Measurements from ENCODE around the gene RPL18A. TPM values are rescaled to one million over a fixed set of nuclear protein-coding genes. Genes with fewer than 3 reads are reported as not detected.

Gene RPL18A
- total RNA-seq, 1 experiment from 2014 or later: 3,250 TPM

- ChIA-PET CTCF (interaction anchor here (1.1 to 1.6 kb wide), 2 partner anchors 64 to 66 kb away, joined by 6 to 7 read pairs; partner anchors contain the start of gene CCDC124), POLR2A (interaction anchor here (0.6 to 3.8 kb wide), 7 partner anchors 13 to 167 kb away, joined by 3 to 82 read pairs (median 3); partner anchors contain the start of gene CCDC124)
- Mint-ChIP-seq H3K9me3 (ENCODE audit: unreplicated experiment) (no peaks in the 10 kb centered on the region), H3K27me3 (ENCODE audit: insufficient read depth, unreplicated experiment) (no peaks in the 10 kb centered on the region), H3K36me3 (ENCODE audit: insufficient read depth, unreplicated experiment) (peaks cover 57% of the 10 kb centered on the region), H3K4me1 (ENCODE audit: insufficient read depth, unreplicated experiment) (peaks cover 13% of the 10 kb centered on the region), H3K4me3 (ENCODE audit: unreplicated experiment) (no peak overlapping the region), H3K27ac (ENCODE audit: low read depth, unreplicated experiment) (no peak overlapping the region)
- DNase-seq (ENCODE audit: unreplicated experiment): peak; percentile 9
- TF ChIP-seq CTCF (IDR thresholded peaks at IDR 0.05; ENCODE audit: unreplicated experiment): no peak
- no TSS peak for BruUV-seq (replicated peaks)
- intact Hi-C loops (cut with micrococcal nuclease): no loop called here
Observed at GRCh38 chr19:17866312-17866963, 6.7 kb downstream of the RPL18A start.

- no peaks in the 10 kb centered on the region for H3K27me3 Mint-ChIP-seq (ENCODE audit: insufficient read depth, unreplicated experiment)
- no peak overlapping the region for H3K27ac Mint-ChIP-seq (ENCODE audit: low read depth, unreplicated experiment)
- H3K4me3 Mint-ChIP-seq (ENCODE audit: unreplicated experiment): no peak overlapping the region
- peaks cover 51% of the 10 kb centered on the region for H3K36me3 Mint-ChIP-seq (ENCODE audit: insufficient read depth, unreplicated experiment)
- peak; percentile 25 for DNase-seq (ENCODE audit: unreplicated experiment)
- no peak for TF ChIP-seq CTCF (IDR thresholded peaks at IDR 0.05; ENCODE audit: unreplicated experiment)
- ChIA-PET CTCF (interaction anchor here (1.6 to 5.3 kb wide), 2 partner anchors 64 to 65 kb away, joined by 7 to 90 read pairs; partner anchors contain the start of gene CCDC124), POLR2A (interaction anchor here (0.7 to 3.8 kb wide), 3 partner anchors 12 to 130 kb away, joined by 3 to 82 read pairs (median 3); partner anchors contain the start of gene CCDC124)
- BruUV-seq (replicated peaks): no TSS peak
- no peaks in the 10 kb centered on the region for H3K9me3 Mint-ChIP-seq (ENCODE audit: unreplicated experiment)
- intact Hi-C loops (cut with micrococcal nuclease): no loop called here
- H3K4me1 Mint-ChIP-seq (ENCODE audit: insufficient read depth, unreplicated experiment): peaks cover 10% of the 10 kb centered on the region
Observed at GRCh38 chr19:17866964-17867486, 7.3 kb downstream of the RPL18A start.

GRCh38 chr19:17868669-17869068 lies 9.0 kb downstream of the RPL18A start:
- no peaks in the 10 kb centered on the region for H3K9me3 Mint-ChIP-seq (ENCODE audit: unreplicated experiment)
- intact Hi-C loops (cut with micrococcal nuclease): no loop called here
- ChIA-PET POLR2A (interaction anchor here (3.9 to 5.2 kb wide), 2 partner anchors 9 to 63 kb away, joined by 17 to 71 read pairs; partner anchors contain the start of genes CCDC124 and RPL18A), CTCF (interaction anchor here (0.7 to 5.3 kb wide), 3 partner anchors 9 to 126 kb away, joined by 3 to 90 read pairs (median 37); partner anchors contain the start of genes CCDC124 and RPL18A)
- peaks cover 35% of the 10 kb centered on the region for H3K36me3 Mint-ChIP-seq (ENCODE audit: insufficient read depth, unreplicated experiment)
- H3K27me3 Mint-ChIP-seq (ENCODE audit: insufficient read depth, unreplicated experiment): no peaks in the 10 kb centered on the region
- no TSS peak for BruUV-seq (replicated peaks)
- no peak for TF ChIP-seq CTCF (IDR thresholded peaks at IDR 0.05; ENCODE audit: unreplicated experiment)
- no peak overlapping the region for H3K27ac Mint-ChIP-seq (ENCODE audit: low read depth, unreplicated experiment)
- H3K4me3 Mint-ChIP-seq (ENCODE audit: unreplicated experiment): no peak overlapping the region
- H3K4me1 Mint-ChIP-seq (ENCODE audit: insufficient read depth, unreplicated experiment): peaks cover 10% of the 10 kb centered on the region
- no peak for DNase-seq (ENCODE audit: unreplicated experiment)

GRCh38 chr19:17869114-17869608 lies 9.5 kb downstream of the RPL18A start:
- H3K4me1 Mint-ChIP-seq (ENCODE audit: insufficient read depth, unreplicated experiment): peaks cover 10% of the 10 kb centered on the region
- H3K9me3 Mint-ChIP-seq (ENCODE audit: unreplicated experiment): no peaks in the 10 kb centered on the region
- H3K36me3 Mint-ChIP-seq (ENCODE audit: insufficient read depth, unreplicated experiment): peaks cover 30% of the 10 kb centered on the region
- intact Hi-C loops (cut with micrococcal nuclease): no loop called here
- no peak for DNase-seq (ENCODE audit: unreplicated experiment)
- H3K27ac Mint-ChIP-seq (ENCODE audit: low read depth, unreplicated experiment): no peak overlapping the region
- ChIA-PET CTCF (interaction anchor here (0.7 to 5.3 kb wide), 5 partner anchors 9 to 73 kb away, joined by 3 to 90 read pairs (median 17); partner anchors contain the start of genes CCDC124 and RPL18A), POLR2A (interaction anchor here (3.9 to 5.2 kb wide), 2 partner anchors 9 to 63 kb away, joined by 17 to 71 read pairs; partner anchors contain the start of genes CCDC124 and RPL18A)
- H3K4me3 Mint-ChIP-seq (ENCODE audit: unreplicated experiment): no peak overlapping the region
- H3K27me3 Mint-ChIP-seq (ENCODE audit: insufficient read depth, unreplicated experiment): no peaks in the 10 kb centered on the region
- no peak for TF ChIP-seq CTCF (IDR thresholded peaks at IDR 0.05; ENCODE audit: unreplicated experiment)
- BruUV-seq (replicated peaks): no TSS peak

All from MCF 10A (cell line).